ENCODE measurements around the gene ATG16L1. TPM values are rescaled to one million over a fixed set of nuclear protein-coding genes. Genes with fewer than 3 reads are reported as not detected.

Gene ATG16L1
- total RNA-seq, 5 donors from 2014 or later (not counting 1 experiment from before 2014, with no cell fraction given), result 73.9 to 117 (median 83.4) TPM

DNA sequence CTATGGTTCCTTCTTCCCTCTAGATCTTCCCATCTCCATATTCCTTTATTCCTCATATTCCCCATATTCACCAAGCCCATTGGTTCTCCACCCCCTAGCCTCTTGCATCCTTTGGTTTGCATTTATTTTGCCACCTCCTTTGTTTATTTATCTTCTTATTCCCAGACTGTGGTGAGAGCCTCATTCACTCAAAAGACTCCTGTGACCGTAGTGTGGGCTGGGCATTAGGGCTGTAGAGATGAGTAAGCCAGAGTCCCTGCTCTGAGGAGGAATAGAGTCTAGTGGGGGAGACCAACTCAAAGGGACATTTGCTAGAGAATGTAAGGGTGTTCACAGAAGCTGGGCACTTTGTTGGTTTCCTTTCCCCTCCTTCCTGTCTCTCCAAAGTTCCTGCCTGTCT is 8.3 kb downstream of the ATG16L1 start:
- peaks cover 69% of the 10 kb centered on the region for H3K36me3 Mint-ChIP-seq
- no peaks in the 10 kb centered on the region for H3K9me3 Mint-ChIP-seq
- peaks cover 65 to 74% (median 70%) of the 10 kb centered on the region in 3 donors for H3K4me1 Mint-ChIP-seq
- DNase-seq (no peak), ATAC-seq (replicated peaks in 1 of 4) (no peak)
- peaks cover 5 to 32% of the 10 kb centered on the region in 2 experiments for H3K4me1 ChIP-seq (ENCODE audit: control insufficient read depth in 1 of 2, extremely low read depth in 1 of 2, insufficient read depth in 2 of 2, low read length in 2 of 2)
- no peak overlapping the region for H3K4me3 Mint-ChIP-seq
- H3K36me3 ChIP-seq (ENCODE audit: control insufficient read depth in 2 of 2, extremely low read depth in 1 of 2, insufficient read depth in 1 of 2, low read length in 1 of 2), result peaks cover 13 to 96% of the 10 kb centered on the region in 2 donors
- H3K27me3 ChIP-seq (replicated peaks in 1 of 2; ENCODE audit: control insufficient read depth in 2 of 2, extremely low read depth in 1 of 2, insufficient read depth in 2 of 2, low read length in 1 of 2), result no peaks in the 10 kb centered on the region
- no peak overlapping the region for H3K4me3 ChIP-seq (ENCODE audit: control insufficient read depth in 1 of 2, extremely low read depth in 1 of 2, low read length in 1 of 2)
- no peaks in the 10 kb centered on the region for H3K9me3 ChIP-seq
- POLR2A ChIA-PET, result no interaction called here
- H3K27me3 Mint-ChIP-seq, result no peaks in the 10 kb centered on the region
- CTCF ChIA-PET, result no interaction called here
- no CpG with 5 or more reads among the region's 1 CpG for WGBS (ENCODE audit: insufficient coverage)
- peak overlapping the region; percentile 74 to 80 for H3K27ac Mint-ChIP-seq
- peak overlapping the region; percentile 40 for H3K27ac ChIP-seq (ENCODE audit: low read length)

DNA sequence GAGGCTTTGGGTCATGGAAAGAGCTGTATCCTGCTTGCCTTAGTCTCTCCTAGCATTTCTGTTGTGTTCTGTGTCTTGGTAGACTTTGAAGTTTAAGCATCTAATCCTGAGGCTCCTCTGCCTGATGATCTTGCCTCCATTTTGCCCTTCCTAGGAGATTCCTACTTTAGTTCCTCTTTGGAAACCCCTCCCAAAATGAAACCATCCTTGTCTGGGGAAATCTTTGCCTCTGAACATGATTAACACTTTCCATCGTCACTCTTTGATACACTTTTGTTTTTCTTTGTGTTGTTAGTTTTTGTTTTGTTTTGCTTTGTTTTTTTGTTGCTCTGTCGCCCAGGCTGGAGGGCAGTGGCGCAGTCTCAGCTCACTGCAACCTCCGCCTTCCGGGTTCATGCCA is 9.2 kb downstream of the ATG16L1 start:
- Mint-ChIP-seq H3K4me1 (peaks cover 57 to 67% (median 62%) of the 10 kb centered on the region in 3 donors), H3K27me3 (no peaks in the 10 kb centered on the region), H3K36me3 (peaks cover 66% of the 10 kb centered on the region), H3K9me3 (no peaks in the 10 kb centered on the region), H3K27ac (peak overlapping the region; percentile 74 to 80), H3K4me3 (no peak overlapping the region)
- no peak for DNase-seq
- Histone ChIP-seq H3K27ac (ENCODE audit: low read length) (peak overlapping the region; percentile 40), H3K27me3 (replicated peaks in 1 of 2; ENCODE audit: control insufficient read depth in 2 of 2, extremely low read depth in 1 of 2, insufficient read depth in 2 of 2, low read length in 1 of 2) (no peaks in the 10 kb centered on the region), H3K36me3 (ENCODE audit: control insufficient read depth in 2 of 2, extremely low read depth in 1 of 2, insufficient read depth in 1 of 2, low read length in 1 of 2) (peaks cover 13 to 95% of the 10 kb centered on the region in 2 donors), H3K9me3 (no peaks in the 10 kb centered on the region), H3K4me3 (ENCODE audit: control insufficient read depth in 1 of 2, extremely low read depth in 1 of 2, low read length in 1 of 2) (no peak overlapping the region), H3K4me1 (ENCODE audit: control insufficient read depth in 1 of 2, extremely low read depth in 1 of 2, insufficient read depth in 2 of 2, low read length in 2 of 2) (peaks cover 0 to 26% of the 10 kb centered on the region in 2 experiments)
- POLR2A ChIA-PET, result no interaction called here
- CTCF ChIA-PET, result interaction anchor here in 1 of 2 donors (0.7 to 1.4 kb wide), 2 partner anchors 9 to 180 kb away, joined by 3 read pairs; partner anchors contain the start of gene ATG16L1
- WGBS (ENCODE audit: insufficient coverage), result 100% methylated on average over 3 of the region's 5 CpGs
- no peak for ATAC-seq (replicated peaks in 1 of 4)

- Mint-ChIP-seq H3K36me3 (peaks cover 75% of the 10 kb centered on the region), H3K9me3 (no peaks in the 10 kb centered on the region), H3K27ac (peak overlapping the region; percentile 74 to 82), H3K4me3 (no peak overlapping the region), H3K27me3 (no peaks in the 10 kb centered on the region), H3K4me1 (peaks cover 64 to 73% (median 69%) of the 10 kb centered on the region in 3 donors)
- no peak for DNase-seq
- Histone ChIP-seq H3K27me3 (replicated peaks in 1 of 2; ENCODE audit: control insufficient read depth in 2 of 2, extremely low read depth in 1 of 2, insufficient read depth in 2 of 2, low read length in 1 of 2) (no peaks in the 10 kb centered on the region), H3K36me3 (ENCODE audit: control insufficient read depth in 2 of 2, extremely low read depth in 1 of 2, insufficient read depth in 1 of 2, low read length in 1 of 2) (peaks cover 13 to 95% of the 10 kb centered on the region in 2 donors), H3K27ac (ENCODE audit: low read length) (peak overlapping the region; percentile 40), H3K4me3 (ENCODE audit: control insufficient read depth in 1 of 2, extremely low read depth in 1 of 2, low read length in 1 of 2) (no peak overlapping the region), H3K4me1 (ENCODE audit: control insufficient read depth in 1 of 2, extremely low read depth in 1 of 2, insufficient read depth in 2 of 2, low read length in 2 of 2) (peaks cover 4 to 34% of the 10 kb centered on the region in 2 experiments), H3K9me3 (no peaks in the 10 kb centered on the region)
- POLR2A ChIA-PET, result no interaction called here
- 65% methylated on average over 9 of the region's 9 CpGs for WGBS (ENCODE audit: insufficient coverage)
- CTCF ChIA-PET, result interaction anchor here (0.6 to 1.4 kb wide), 2 partner anchors 11 to 597 kb away, joined by 3 to 5 read pairs; partner anchors contain the start of gene ATG16L1 (in 1 of the 2)
- ATAC-seq (replicated peaks in 1 of 4), result peak in 1 of 4 experiments; percentile 19
These were observed 10.5 kb downstream of the ATG16L1 start for GRCh38 chr2:233261819-233262555.

DNA sequence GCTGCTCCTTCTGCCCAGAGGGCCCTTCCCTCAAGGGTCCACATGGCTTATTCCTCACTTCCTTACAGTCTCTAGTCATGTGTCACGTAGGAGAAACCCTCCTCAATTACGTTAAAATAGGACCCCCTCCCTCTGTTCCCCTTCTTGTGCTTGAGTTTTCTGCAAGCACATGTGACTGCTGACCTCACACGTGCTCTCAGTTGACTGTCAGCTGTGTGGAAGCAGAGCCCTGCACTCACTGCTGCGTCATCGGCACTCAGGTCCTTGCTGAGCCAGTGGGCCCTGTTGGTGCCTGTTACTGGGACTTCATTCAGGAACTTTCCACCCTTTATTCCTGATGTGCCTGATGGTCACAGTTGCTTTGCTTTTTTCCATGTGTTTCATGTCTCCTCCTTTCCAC is 11.1 kb downstream of the ATG16L1 start:
- ATAC-seq (replicated peaks in 1 of 4) (no peak), DNase-seq (no peak)
- Mint-ChIP-seq H3K9me3 (no peaks in the 10 kb centered on the region), H3K4me1 (peaks cover 70 to 73% (median 70%) of the 10 kb centered on the region in 3 donors), H3K4me3 (no peak overlapping the region), H3K27ac (peak overlapping the region; percentile 74 to 82), H3K36me3 (peaks cover 77% of the 10 kb centered on the region), H3K27me3 (no peaks in the 10 kb centered on the region)
- no peak overlapping the region for H3K4me3 ChIP-seq (ENCODE audit: control insufficient read depth in 1 of 2, extremely low read depth in 1 of 2, low read length in 1 of 2)
- H3K27me3 ChIP-seq (replicated peaks in 1 of 2; ENCODE audit: control insufficient read depth in 2 of 2, extremely low read depth in 1 of 2, insufficient read depth in 2 of 2, low read length in 1 of 2), result no peaks in the 10 kb centered on the region
- ChIA-PET CTCF (interaction anchor here in 1 of 2 donors (0.6 kb wide), 1 partner anchor 597 kb away, joined by 5 read pairs; no protein-coding TSS in a partner anchor), POLR2A (no interaction called here)
- H3K36me3 ChIP-seq (ENCODE audit: control insufficient read depth in 2 of 2, extremely low read depth in 1 of 2, insufficient read depth in 1 of 2, low read length in 1 of 2), result peaks cover 13 to 92% of the 10 kb centered on the region in 2 donors
- H3K27ac ChIP-seq (ENCODE audit: low read length), result peak overlapping the region; percentile 40
- WGBS (ENCODE audit: insufficient coverage), result 92% methylated on average over 5 of the region's 5 CpGs
- peaks cover 10 to 39% of the 10 kb centered on the region in 2 experiments for H3K4me1 ChIP-seq (ENCODE audit: control insufficient read depth in 1 of 2, extremely low read depth in 1 of 2, insufficient read depth in 2 of 2, low read length in 2 of 2)
- no peaks in the 10 kb centered on the region for H3K9me3 ChIP-seq

GRCh38 chr2:233263045-233263570 is 11.6 kb downstream of the ATG16L1 start:
- H3K36me3 ChIP-seq (ENCODE audit: control insufficient read depth in 2 of 2, extremely low read depth in 1 of 2, insufficient read depth in 1 of 2, low read length in 1 of 2), result peaks cover 13 to 87% of the 10 kb centered on the region in 2 donors
- H3K4me3 ChIP-seq (ENCODE audit: control insufficient read depth in 1 of 2, extremely low read depth in 1 of 2, low read length in 1 of 2), result no peak overlapping the region
- H3K27me3 ChIP-seq (replicated peaks in 1 of 2; ENCODE audit: control insufficient read depth in 2 of 2, extremely low read depth in 1 of 2, insufficient read depth in 2 of 2, low read length in 1 of 2), result no peaks in the 10 kb centered on the region
- ATAC-seq (replicated peaks in 1 of 4), result no peak
- Mint-ChIP-seq H3K36me3 (peaks cover 76% of the 10 kb centered on the region), H3K27me3 (no peaks in the 10 kb centered on the region), H3K9me3 (no peaks in the 10 kb centered on the region), H3K27ac (peak overlapping the region; percentile 74 to 82), H3K4me3 (no peak overlapping the region), H3K4me1 (peaks cover 73 to 76% (median 74%) of the 10 kb centered on the region in 3 donors)
- no peak for DNase-seq
- H3K9me3 ChIP-seq, result no peaks in the 10 kb centered on the region
- peak overlapping the region; percentile 38 for H3K27ac ChIP-seq (ENCODE audit: low read length)
- 100% methylated on average over 4 of the region's 6 CpGs for WGBS (ENCODE audit: insufficient coverage)
- ChIA-PET POLR2A (interaction anchor here in 1 of 2 donors (0.8 kb wide), 1 partner anchor 9 kb away, joined by 3 read pairs; no protein-coding TSS in a partner anchor), CTCF (no interaction called here)
- peaks cover 12 to 45% of the 10 kb centered on the region in 2 experiments for H3K4me1 ChIP-seq (ENCODE audit: control insufficient read depth in 1 of 2, extremely low read depth in 1 of 2, insufficient read depth in 2 of 2, low read length in 2 of 2)

- H3K4me1 ChIP-seq (ENCODE audit: control insufficient read depth in 1 of 2, extremely low read depth in 1 of 2, insufficient read depth in 2 of 2, low read length in 2 of 2), result peaks cover 27 to 54% of the 10 kb centered on the region in 2 experiments
- peaks cover 10 to 77% of the 10 kb centered on the region in 2 donors for H3K36me3 ChIP-seq (ENCODE audit: control insufficient read depth in 2 of 2, extremely low read depth in 1 of 2, insufficient read depth in 1 of 2, low read length in 1 of 2)
- peaks cover 71% of the 10 kb centered on the region for H3K36me3 Mint-ChIP-seq
- no peak for ATAC-seq (replicated peaks in 1 of 4)
- ChIA-PET CTCF (interaction anchor here in 1 of 2 donors (0.6 kb wide), 1 partner anchor 137 kb away, joined by 8 read pairs; no protein-coding TSS in a partner anchor), POLR2A (interaction anchor here (0.9 to 1.0 kb wide), 2 partner anchors 8 to 10 kb away, joined by 3 to 4 read pairs; no protein-coding TSS in a partner anchor)
- WGBS (ENCODE audit: insufficient coverage), result 97% methylated on average over 6 of the region's 8 CpGs
- H3K4me1 Mint-ChIP-seq, result peaks cover 73 to 76% (median 74%) of the 10 kb centered on the region in 3 donors
- H3K27me3 Mint-ChIP-seq, result no peaks in the 10 kb centered on the region
- H3K27me3 ChIP-seq (replicated peaks in 1 of 2; ENCODE audit: control insufficient read depth in 2 of 2, extremely low read depth in 1 of 2, insufficient read depth in 2 of 2, low read length in 1 of 2), result no peaks in the 10 kb centered on the region
- H3K4me3 ChIP-seq (ENCODE audit: control insufficient read depth in 1 of 2, extremely low read depth in 1 of 2, low read length in 1 of 2), result no peak overlapping the region
- DNase-seq, result no peak
- no peak overlapping the region for H3K27ac ChIP-seq (ENCODE audit: low read length)
- no peaks in the 10 kb centered on the region for H3K9me3 Mint-ChIP-seq
- no peaks in the 10 kb centered on the region for H3K9me3 ChIP-seq
- H3K27ac Mint-ChIP-seq, result peak overlapping the region; percentile 50 to 58
- H3K4me3 Mint-ChIP-seq, result no peak overlapping the region
These were observed 13.2 kb downstream of the ATG16L1 start for GRCh38 chr2:233264667-233265066.
